ENCODE data around the gene ACBD4.

The ACBD4 gene

GRCh38 chr17:45114117-45114932 lies 21.2 kb upstream of the ACBD4 start:
- TF ChIP-seq CTCF (IDR thresholded peaks at IDR 0.05): no peak
- Histone ChIP-seq H3K27me3 (ENCODE audit: control insufficient read depth, insufficient read depth, low read length) (no peaks in the 10 kb centered on the region), H3K79me2 (no peaks in the 10 kb centered on the region), H3K4me2 (ENCODE audit: low read length) (no peak overlapping the region), H2AFZ (no peak overlapping the region), H3K4me1 (no peaks in the 10 kb centered on the region), H3K27ac (no peak overlapping the region), H3K36me3 (ENCODE audit: control insufficient read depth, insufficient read depth, low read length) (no peaks in the 10 kb centered on the region), H3K4me3 (ENCODE audit: low read depth, low read length) (no peak overlapping the region), H3K9me3 (ENCODE audit: control insufficient read depth, low read length) (no peaks in the 10 kb centered on the region), H3K9ac (no peak overlapping the region)

- Histone ChIP-seq H3K4me1 (no peaks in the 10 kb centered on the region), H3K36me3 (ENCODE audit: control insufficient read depth, insufficient read depth, low read length) (no peaks in the 10 kb centered on the region), H3K9ac (no peak overlapping the region), H3K27me3 (ENCODE audit: control insufficient read depth, insufficient read depth, low read length) (no peaks in the 10 kb centered on the region), H2AFZ (no peak overlapping the region), H3K4me2 (ENCODE audit: low read length) (no peak overlapping the region), H3K4me3 (ENCODE audit: low read depth, low read length) (no peak overlapping the region), H3K27ac (no peak overlapping the region), H3K79me2 (no peaks in the 10 kb centered on the region), H3K9me3 (ENCODE audit: control insufficient read depth, low read length) (no peaks in the 10 kb centered on the region)
- TF ChIP-seq CTCF (IDR thresholded peaks at IDR 0.05): no peak
Observed at GRCh38 chr17:45115015-45115625, 20.4 kb upstream of the ACBD4 start.

- Histone ChIP-seq H3K4me2 (ENCODE audit: low read length) (no peak overlapping the region), H2AFZ (no peak overlapping the region), H3K79me2 (no peaks in the 10 kb centered on the region), H3K27me3 (ENCODE audit: control insufficient read depth, insufficient read depth, low read length) (no peaks in the 10 kb centered on the region), H3K36me3 (ENCODE audit: control insufficient read depth, insufficient read depth, low read length) (no peaks in the 10 kb centered on the region), H3K4me3 (ENCODE audit: low read depth, low read length) (no peak overlapping the region), H3K4me1 (no peaks in the 10 kb centered on the region), H3K9me3 (ENCODE audit: control insufficient read depth, low read length) (no peaks in the 10 kb centered on the region), H3K9ac (no peak overlapping the region), H3K27ac (no peak overlapping the region)
- TF ChIP-seq CTCF (IDR thresholded peaks at IDR 0.05): no peak
Observed at GRCh38 chr17:45115871-45116270, 19.6 kb upstream of the ACBD4 start.

- no peak overlapping the region for H3K9ac ChIP-seq
- no peak overlapping the region for H3K4me3 ChIP-seq (ENCODE audit: low read depth, low read length)
- H3K27ac ChIP-seq: no peak overlapping the region
- no peaks in the 10 kb centered on the region for H3K79me2 ChIP-seq
- H3K9me3 ChIP-seq (ENCODE audit: control insufficient read depth, low read length): no peaks in the 10 kb centered on the region
- no peaks in the 10 kb centered on the region for H3K27me3 ChIP-seq (ENCODE audit: control insufficient read depth, insufficient read depth, low read length)
- TF ChIP-seq CTCF (IDR thresholded peaks at IDR 0.05): no peak
- no peak overlapping the region for H3K4me2 ChIP-seq (ENCODE audit: low read length)
- no peak overlapping the region for H2AFZ ChIP-seq
- H3K4me1 ChIP-seq: no peaks in the 10 kb centered on the region
- H3K36me3 ChIP-seq (ENCODE audit: control insufficient read depth, insufficient read depth, low read length): no peaks in the 10 kb centered on the region
Observed at GRCh38 chr17:45116434-45117016, 19.0 kb upstream of the ACBD4 start.

Data from parathyroid adenoma (tissue), 2 donors.